COLO668 (cell line): ENCODE results near the gene OTC.

Experiments
- DNase-seq: peaks from one replicate; lab custom pipeline; 2025; ENCODE audit not compliant: unreplicated experiment; lab: John Stamatoyannopoulos, UW

Gene OTC

GRCh38 chrX:38465686-38466085 is 113.3 kb downstream of the OTC start:
- no peak for DNase-seq

- no peak for DNase-seq
Observed at GRCh38 chrX:38468563-38469157, 116.3 kb downstream of the OTC start.
